Adrenal gland (tissue), 19 donors: ENCODE measurements around the gene SLC35B1. TPM values are rescaled to one million over a fixed set of nuclear protein-coding genes. Genes with fewer than 3 reads are reported as not detected.

Experiments
- DNase-seq, 7 donors: peaks; one replicate each; pipeline ENCODE4 v3.0.0-alpha.2; 2019 to 2020
- H3K27ac ChIP-seq, 5 donors: fragments of 200-600 bp; sonication (generic) in 4 of 5; 1 replicate in 3 of 5; 2 replicates in 2 of 5; pipeline versions ENCODE4 v1.5.1 to v1.8.0; 2016 to 2020; ENCODE audit warnings: mild to moderate bottlenecking in 1 of 5
- H3K27me3 ChIP-seq: fragments of 200-600 bp; 2 replicates; pipeline ENCODE4 v1.8.0; 2021
- H3K36me3 ChIP-seq, 2 donors: fragments of 200-600 bp; replicated peaks in 1 of 2; 1 replicate in 1 of 2; 2 replicates in 1 of 2; pipeline versions ENCODE4 v1.5.1 to v1.8.0; 2018 to 2022
- H3K4me1 ChIP-seq, 2 donors: fragments of 200-600 bp; replicated peaks in 1 of 2; 1 replicate in 1 of 2; 2 replicates in 1 of 2; pipeline versions ENCODE4 v1.5.1 to v1.8.0; 2018 to 2021
- H3K4me3 ChIP-seq, 4 donors: fragments of 200-600 bp; sonication (generic) in 3 of 4; one replicate each; pipeline ENCODE4 v1.5.1; 2016 to 2018
- H3K9me3 ChIP-seq, 3 donors: fragments of 200-600 bp; sonication (generic) in 1 of 3; replicated peaks in 1 of 3; 1 replicate in 2 of 3; 2 replicates in 1 of 3; pipeline versions ENCODE4 v1.5.1 to v1.8.0; 2016 to 2021
- POLR2A ChIP-seq, 2 donors: fragments of 450-650 bp; IDR thresholded peaks; one replicate each; pipeline ENCODE4 v1.6.1; 2017; ENCODE audit warnings: antibody characterized with exemption in 2 of 2, mild to moderate bottlenecking in 2 of 2, moderate library complexity in 1 of 2
- WGBS, 4 donors: extraction: QIAGEN DNeasy Blood & Tissue Kit in 2 of 4; methylation state at CpG; one replicate each; pipeline versions ENCODE4 v1.1.5 to v1.1.7; 2013 to 2017; 5-methylcytosine and 5-hydroxymethylcytosine counted together
- intact Hi-C, 2 donors: fragments of 100-400 bp; cut with DNase I; formaldehyde crosslinking; loops; one replicate each; pipeline versions ENCODE4 v1.14.1 to v1.15.0; 2022 to 2023
- long read RNA-seq, 10 donors: library from polyadenylated mRNA in 3 of 10; unstranded in 2 of 10; stranded (forward) in 1 of 10; transcript quantifications; one replicate each; pipeline ENCODE4 v2.0.0 and lab custom pipeline, GENCODE V29; 2021 to 2026
- polyA plus RNA-seq, 3 donors: library from polyadenylated mRNA; stranded (reverse); fragments of 200-250 nt in 2 of 3; fragments of 350-450 nt in 1 of 3; fragmentation: Illumina TruSeq in 1 of 3; extraction: RNeasy Lipid Tissue Mini Kit (QIAGEN cat#74804) in 1 of 3; gene quantifications; one replicate each; pipeline ENCODE4 v1.2.3, GENCODE V29; 2013 to 2014
- total RNA-seq, 9 donors: library from RNA; depleted of rRNA in 4 of 9; stranded (reverse); fragments of >200 nt in 4 of 9; fragments of 120-200 nt in 1 of 9; fragmentation: NEBNext Ultra II Directional in 1 of 9; extraction: Animal tissue kit (Norgen Biotek cat#: 25700) in 1 of 9; gene quantifications; one replicate each; pipeline versions ENCODE4 v1.1.0 to v1.2.4, GENCODE V29; 2013 to 2023
- TF ChIP-seq, protein P1 (sequence below), 6 experiments: fragments of 450-650 bp in 4 of 6; fragments of 200-600 bp in 2 of 6; sonication (generic) in 1 of 6; IDR thresholded peaks; 1 replicate in 5 of 6; 2 replicates in 1 of 6; pipeline versions ENCODE4 v1.5.1 to v1.8.0; 2016 to 2021; ENCODE audit warnings: antibody characterized with exemption in 6 of 6, mild to moderate bottlenecking in 2 of 6, moderate library complexity in 1 of 6
- donor health status: healthy with polysubstance abuse.
- donor health status: Bipolar disorder and iron deficiency.
- donor health status: DM: yes; HTN: yes; CAD: no.
- donor health status: DM: no; HTN: no; CAD: no.
- donor health status: DM: no; HTN: no; CAD: no.
- donor health status: DM: yes; HTN: yes; CAD: no.

SLC35B1 gene, protein sequence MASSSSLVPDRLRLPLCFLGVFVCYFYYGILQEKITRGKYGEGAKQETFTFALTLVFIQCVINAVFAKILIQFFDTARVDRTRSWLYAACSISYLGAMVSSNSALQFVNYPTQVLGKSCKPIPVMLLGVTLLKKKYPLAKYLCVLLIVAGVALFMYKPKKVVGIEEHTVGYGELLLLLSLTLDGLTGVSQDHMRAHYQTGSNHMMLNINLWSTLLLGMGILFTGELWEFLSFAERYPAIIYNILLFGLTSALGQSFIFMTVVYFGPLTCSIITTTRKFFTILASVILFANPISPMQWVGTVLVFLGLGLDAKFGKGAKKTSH
- total RNA-seq (10 to 100 TPM; 20.9 to 87.9 (median 37.4) TPM), polyA plus RNA-seq (10 to 100 TPM; 41.6 to 87.2 (median 45.9) TPM)
- long read RNA-seq, donor 1, transcript SLC35B1-209 (9 exons, 1,320 nt): minor isoform, 8 of 56 reads
- long read RNA-seq, donor 1, transcript SLC35B1-220 (9 exons, 1,611 nt): major isoform, 21 of 56 reads
- long read RNA-seq, donor 1, partial matches to known transcripts: 22 of 56 reads
- long read RNA-seq, donor 1, other reads (novel, unspliced or antisense): 0 of 56 reads
- long read RNA-seq, donor 2, transcript SLC35B1-220 (9 exons, 1,611 nt): major isoform, 9 of 24 reads
- long read RNA-seq, donor 2, partial matches to known transcripts: 11 of 24 reads
- long read RNA-seq, donor 2, other reads (novel, unspliced or antisense): 0 of 24 reads
- long read RNA-seq, donor 3, transcript SLC35B1-220 (9 exons, 1,611 nt): major isoform, 9 of 20 reads
- long read RNA-seq, donor 3, partial matches to known transcripts: 5 of 20 reads
- long read RNA-seq, donor 3, other reads (novel, unspliced or antisense): 0 of 20 reads
- long read RNA-seq, donor 4, transcript SLC35B1-220 (9 exons, 1,611 nt): major isoform, 8 of 19 reads
- long read RNA-seq, donor 4, transcript SLC35B1-209 (9 exons, 1,320 nt): minor isoform, 5 of 19 reads
- long read RNA-seq, donor 4, partial matches to known transcripts: 3 of 19 reads
- long read RNA-seq, donor 4, other reads (novel, unspliced or antisense): 3 of 19 reads
- long read RNA-seq, donor 5, transcript SLC35B1-209 (9 exons, 1,320 nt): minor isoform, 5 of 26 reads
- long read RNA-seq, donor 5, transcript SLC35B1-220 (9 exons, 1,611 nt): major isoform, 15 of 26 reads
- long read RNA-seq, donor 5, partial matches to known transcripts: 0 of 26 reads
- long read RNA-seq, donor 5, other reads (novel, unspliced or antisense): 6 of 26 reads
- long read RNA-seq, donor 6, transcript SLC35B1-220 (9 exons, 1,611 nt): major isoform, 12 of 21 reads
- long read RNA-seq, donor 6, partial matches to known transcripts: 1 of 21 reads
- long read RNA-seq, donor 6, other reads (novel, unspliced or antisense): 4 of 21 reads
- long read RNA-seq, donor 7, transcript SLC35B1-220 (9 exons, 1,611 nt): major isoform, 8 of 15 reads
- long read RNA-seq, donor 7, partial matches to known transcripts: 0 of 15 reads
- long read RNA-seq, donor 7, other reads (novel, unspliced or antisense): 0 of 15 reads
- long read RNA-seq, donor 8, transcript SLC35B1-220 (9 exons, 1,611 nt): major isoform, 16 of 34 reads
- long read RNA-seq, donor 8, transcript SLC35B1-209 (9 exons, 1,320 nt): minor isoform, 8 of 34 reads
- long read RNA-seq, donor 8, partial matches to known transcripts: 10 of 34 reads
- long read RNA-seq, donor 8, other reads (novel, unspliced or antisense): 0 of 34 reads
- long read RNA-seq, donor 9, transcript SLC35B1-220 (9 exons, 1,611 nt): major isoform, 6 of 14 reads
- long read RNA-seq, donor 9, partial matches to known transcripts: 0 of 14 reads
- long read RNA-seq, donor 9, other reads (novel, unspliced or antisense): 0 of 14 reads
- long read RNA-seq, donor 10, partial matches to known transcripts: 0 of 6 reads
- long read RNA-seq, donor 10, other reads (novel, unspliced or antisense): 0 of 6 reads

DNA sequence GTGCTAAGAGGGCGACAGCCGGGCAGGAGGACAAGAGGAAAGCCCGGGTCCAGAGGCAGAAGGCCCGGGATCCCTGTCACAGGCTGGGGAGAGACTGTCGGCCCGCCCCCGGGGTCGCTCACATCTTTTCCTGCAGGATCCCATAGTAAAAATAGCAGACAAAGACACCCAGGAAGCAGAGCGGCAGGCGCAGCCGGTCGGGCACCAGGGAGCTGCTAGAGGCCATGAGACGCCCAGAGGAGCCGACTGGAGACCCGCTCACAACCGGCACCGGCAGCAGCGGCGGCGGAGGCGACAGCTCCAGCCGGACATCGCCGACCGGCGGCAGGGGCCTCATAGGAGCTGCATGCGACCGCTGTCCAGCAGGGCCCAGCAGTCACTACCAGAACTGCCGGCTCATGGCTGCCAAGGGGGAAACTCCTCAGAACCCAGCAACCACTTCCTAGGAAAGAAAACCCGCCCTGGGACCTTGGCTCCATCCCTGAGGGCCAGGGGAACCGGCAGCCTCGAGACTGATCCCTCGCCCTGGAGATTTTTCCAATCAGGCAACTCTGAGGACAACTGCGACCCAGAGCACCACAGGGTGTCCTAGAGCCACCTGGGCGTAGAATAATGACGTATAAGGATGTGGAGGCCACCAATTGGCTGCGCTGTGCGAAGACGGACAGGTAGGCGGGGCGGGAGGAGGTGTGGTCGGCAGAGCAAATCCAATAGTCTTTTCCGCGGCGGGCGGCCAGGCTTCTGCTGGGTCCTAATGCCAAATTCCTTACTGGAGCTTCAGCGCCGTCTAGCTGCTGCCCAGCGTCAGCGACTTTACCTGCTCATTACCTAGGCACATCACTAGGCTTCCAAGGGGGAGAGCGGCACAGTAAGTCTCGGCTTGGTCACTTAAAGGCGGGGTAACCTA, at the start of gene SLC35B1:
SLC35B1 (minus strand) TSS at position 357 of the 907 bp plus-strand sequence; CDS start at position 226, 131 bp downstream.
- DNase-seq: peak; percentile 98 to 100 (median 99)
- Histone ChIP-seq H3K36me3 (peaks cover 0 to 36% of the 10 kb centered on the region in 2 donors), H3K27me3 (no peaks in the 10 kb centered on the region), H3K27ac (peak within 1 kb of the TSS; percentile 23 to 96 (median 90)), H3K4me3 (peak within 1 kb of the TSS; percentile 78 to 84 (median 81)), H3K4me1 (peaks cover 10 to 12% of the 10 kb centered on the region in 2 donors), H3K9me3 (no peaks in the 10 kb centered on the region)
- TF ChIP-seq POLR2A (IDR thresholded peaks at IDR 0.05): peak; percentile 55 to 69
- TF ChIP-seq, protein P1, sequence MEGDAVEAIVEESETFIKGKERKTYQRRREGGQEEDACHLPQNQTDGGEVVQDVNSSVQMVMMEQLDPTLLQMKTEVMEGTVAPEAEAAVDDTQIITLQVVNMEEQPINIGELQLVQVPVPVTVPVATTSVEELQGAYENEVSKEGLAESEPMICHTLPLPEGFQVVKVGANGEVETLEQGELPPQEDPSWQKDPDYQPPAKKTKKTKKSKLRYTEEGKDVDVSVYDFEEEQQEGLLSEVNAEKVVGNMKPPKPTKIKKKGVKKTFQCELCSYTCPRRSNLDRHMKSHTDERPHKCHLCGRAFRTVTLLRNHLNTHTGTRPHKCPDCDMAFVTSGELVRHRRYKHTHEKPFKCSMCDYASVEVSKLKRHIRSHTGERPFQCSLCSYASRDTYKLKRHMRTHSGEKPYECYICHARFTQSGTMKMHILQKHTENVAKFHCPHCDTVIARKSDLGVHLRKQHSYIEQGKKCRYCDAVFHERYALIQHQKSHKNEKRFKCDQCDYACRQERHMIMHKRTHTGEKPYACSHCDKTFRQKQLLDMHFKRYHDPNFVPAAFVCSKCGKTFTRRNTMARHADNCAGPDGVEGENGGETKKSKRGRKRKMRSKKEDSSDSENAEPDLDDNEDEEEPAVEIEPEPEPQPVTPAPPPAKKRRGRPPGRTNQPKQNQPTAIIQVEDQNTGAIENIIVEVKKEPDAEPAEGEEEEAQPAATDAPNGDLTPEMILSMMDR (IDR thresholded peaks at IDR 0.05): peak; percentile 48 to 73 (median 64)
- intact Hi-C loops: loop anchor here (5.0 to 10.0 kb wide), 4 partner anchors 74 to 287 kb away; partner anchors contain the start of gene DLX3 (in 1 of the 2)
- 1% methylated on average over 9 to 53 of the region's 53 CpGs for WGBS, 4 donors

DNA sequence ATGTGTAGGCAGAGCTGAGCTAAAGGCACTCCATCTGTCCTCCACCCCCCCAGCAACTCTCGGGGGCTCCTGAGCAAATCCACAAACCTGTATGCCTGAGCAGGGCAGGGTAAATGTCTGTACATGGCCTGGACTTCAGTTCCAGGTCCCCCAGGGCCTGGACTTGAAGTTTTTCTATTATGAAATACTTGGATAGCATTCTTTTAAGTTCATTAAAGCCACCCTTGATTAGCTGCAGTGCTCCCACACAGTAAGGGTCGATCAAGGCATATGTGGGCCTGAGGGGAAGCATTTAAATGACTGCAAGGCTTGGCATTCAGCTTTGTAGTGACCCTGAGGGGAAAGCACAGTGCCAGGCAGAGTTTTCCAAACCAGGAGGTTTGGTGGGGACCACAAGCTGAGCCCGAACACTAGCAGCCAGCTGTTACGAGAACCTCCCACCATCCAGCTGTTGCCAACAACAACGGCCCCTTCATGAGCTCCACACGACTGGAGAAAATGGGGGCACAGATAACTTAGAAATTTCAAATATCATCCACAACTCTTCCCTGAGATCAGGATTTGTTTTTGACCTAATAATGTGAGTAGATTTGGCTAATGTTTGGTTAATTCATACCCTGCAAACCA, 49.5 kb upstream of the SLC35B1 start:
- 74 to 82% (median 77%) methylated on average over 6 of the region's 6 CpGs for WGBS, 4 donors
- Histone ChIP-seq H3K4me1 (no peaks in the 10 kb centered on the region), H3K36me3 (no peaks in the 10 kb centered on the region), H3K27ac (peak overlapping the region in 2 of 5 donors; percentile 17 to 21), H3K4me3 (no peak overlapping the region), H3K9me3 (no peaks in the 10 kb centered on the region), H3K27me3 (no peaks in the 10 kb centered on the region)
- DNase-seq: no peak
- intact Hi-C loops: no loop called here
- no peak for TF ChIP-seq POLR2A (IDR thresholded peaks at IDR 0.05)
- TF ChIP-seq, protein P1 (IDR thresholded peaks at IDR 0.05): no peak
